GM19193 (cell line): ENCODE results near the gene DYNLT1.

Source experiments
- POLR2A ChIP-seq: IDR thresholded peaks from 4 replicates; pipeline ENCODE4 v1.6.1; 2011; ENCODE audit not compliant: insufficient read depth, insufficient read length; ENCODE audit errors: extremely low read depth

Gene DYNLT1

DNA sequence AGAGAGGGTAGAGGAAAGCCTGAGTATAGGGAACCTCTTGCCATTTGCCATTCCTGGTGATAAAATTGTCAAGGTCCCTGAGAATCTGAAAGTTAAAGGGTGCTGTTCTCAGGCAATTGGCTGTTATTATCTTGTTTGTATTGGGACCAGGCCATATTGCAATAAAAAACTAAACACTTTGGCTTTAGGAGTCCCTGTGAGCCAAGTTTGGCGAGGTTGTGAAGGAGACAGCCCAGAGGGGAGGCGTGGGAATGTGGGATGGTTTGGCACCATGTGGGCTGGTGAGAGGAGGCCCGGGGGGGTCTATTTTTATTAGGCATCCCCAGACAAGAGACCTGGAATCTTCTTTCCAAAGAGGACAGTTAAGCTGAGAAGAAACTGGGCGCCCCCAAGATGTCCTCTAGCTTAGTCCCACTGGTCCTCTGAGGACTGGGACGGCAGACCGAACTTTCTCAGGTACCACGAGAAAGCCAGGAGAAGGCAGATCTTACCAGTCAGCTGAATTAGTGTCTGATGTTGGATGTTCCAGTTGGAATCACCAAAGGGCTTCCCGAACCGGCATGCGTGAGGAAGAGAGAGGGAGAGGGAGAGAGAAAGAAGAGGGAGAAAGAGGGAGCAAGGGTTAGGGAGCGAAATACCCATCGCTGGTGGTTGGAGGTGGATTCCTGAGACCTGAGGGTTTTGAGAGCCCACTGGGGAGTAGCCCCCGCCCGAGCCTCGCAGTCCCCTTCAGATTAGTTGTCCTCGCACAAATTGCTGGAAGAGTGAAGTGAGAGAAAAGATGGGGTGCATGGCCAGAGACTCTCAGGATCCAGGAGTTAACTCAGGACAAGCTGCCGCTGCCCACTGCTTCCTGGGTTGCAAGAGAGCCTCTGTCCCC lies 24.4 kb downstream of the DYNLT1 start:
- TF ChIP-seq POLR2A = no peak

- no peak for TF ChIP-seq POLR2A
These were observed 32.8 kb downstream of the DYNLT1 start for GRCh38 chr6:158611541-158612370.

- TF ChIP-seq POLR2A = no peak
These were observed 33.5 kb downstream of the DYNLT1 start for GRCh38 chr6:158611039-158611438.

GRCh38 chr6:158610319-158610968 lies 34.1 kb downstream of the DYNLT1 start:
- no peak for TF ChIP-seq POLR2A

DNA sequence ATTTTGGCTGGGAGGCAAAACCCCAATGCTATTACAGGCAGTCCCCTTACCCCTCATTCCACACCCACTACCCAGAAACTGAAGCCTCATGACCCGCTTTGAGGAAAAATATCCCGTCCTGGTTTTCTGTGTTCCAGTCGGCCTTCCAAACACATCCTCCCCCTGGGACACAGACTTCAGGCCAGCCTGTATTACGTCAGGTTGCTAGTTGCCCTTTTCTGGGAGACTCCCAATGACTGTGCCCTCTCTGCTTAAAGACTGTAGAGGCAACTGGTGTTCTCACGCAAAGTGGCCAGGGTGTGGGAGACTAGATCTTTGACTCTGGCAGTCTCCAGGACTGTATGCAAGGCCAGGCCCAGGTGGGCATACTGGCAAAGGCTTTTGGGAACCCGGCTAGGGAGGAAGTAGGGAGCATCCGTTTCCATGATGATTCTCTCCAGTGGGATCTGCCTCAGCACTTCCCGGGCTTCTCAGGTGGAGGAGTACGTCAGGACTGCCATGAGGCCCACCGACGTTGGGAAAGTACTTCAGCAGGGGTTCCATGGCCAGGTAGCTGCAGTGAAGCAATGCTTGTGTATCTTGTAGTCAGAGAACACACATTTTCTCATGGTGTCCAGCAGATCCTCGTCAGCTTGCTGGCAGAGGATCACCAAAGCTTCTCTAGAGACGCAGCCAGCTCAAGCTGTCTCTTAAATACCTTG lies 34.9 kb downstream of the DYNLT1 start:
- TF ChIP-seq POLR2A = no peak

DNA sequence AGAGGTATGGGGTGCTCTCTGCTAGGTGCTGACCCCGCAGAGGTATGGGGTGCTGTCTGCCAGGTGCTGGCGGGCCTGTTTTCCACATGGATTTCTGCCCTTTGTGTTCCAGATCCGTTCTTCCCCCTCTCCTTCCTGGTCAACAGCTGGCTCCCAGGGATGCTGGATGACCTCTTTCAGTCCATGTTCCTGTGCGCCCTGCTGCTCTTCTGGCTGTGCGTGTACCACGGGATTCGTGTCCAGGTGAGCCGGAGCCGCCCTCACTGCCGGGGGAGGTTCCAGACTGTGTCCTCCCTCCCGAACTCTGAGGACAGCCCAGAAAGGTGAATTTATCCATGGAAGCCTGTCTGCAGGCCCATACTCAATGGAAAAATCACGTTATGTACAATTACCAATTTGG lies 36.3 kb downstream of the DYNLT1 start:
- TF ChIP-seq POLR2A = no peak

- TF ChIP-seq POLR2A = no peak
These were observed 37.0 kb downstream of the DYNLT1 start for GRCh38 chr6:158607411-158608170.

- TF ChIP-seq POLR2A = no peak
These were observed 37.6 kb downstream of the DYNLT1 start for GRCh38 chr6:158606935-158607334.

GRCh38 chr6:158605266-158605878 lies 39.2 kb downstream of the DYNLT1 start:
- TF ChIP-seq POLR2A = no peak

DNA sequence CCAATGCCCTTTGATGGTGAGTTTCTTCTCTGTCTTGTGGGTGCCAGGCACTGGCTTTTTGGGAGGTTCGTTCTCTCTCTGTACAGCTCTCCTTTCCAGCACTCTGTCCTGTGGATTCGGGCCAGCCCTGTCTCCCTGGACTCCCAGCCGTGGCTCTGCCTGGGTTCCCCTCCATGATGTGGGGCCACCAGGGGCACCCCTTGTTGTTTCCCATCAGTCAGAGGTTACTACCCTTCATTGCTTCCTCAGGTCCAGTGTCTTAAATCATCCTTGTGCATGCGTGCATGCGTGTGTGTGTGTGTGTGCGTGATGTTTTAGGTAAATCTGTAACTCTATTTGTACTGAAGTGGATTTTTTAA lies 40.5 kb downstream of the DYNLT1 start:
- TF ChIP-seq POLR2A = no peak

GRCh38 chr6:158603261-158604047 lies 41.1 kb downstream of the DYNLT1 start:
- no peak for TF ChIP-seq POLR2A

DNA sequence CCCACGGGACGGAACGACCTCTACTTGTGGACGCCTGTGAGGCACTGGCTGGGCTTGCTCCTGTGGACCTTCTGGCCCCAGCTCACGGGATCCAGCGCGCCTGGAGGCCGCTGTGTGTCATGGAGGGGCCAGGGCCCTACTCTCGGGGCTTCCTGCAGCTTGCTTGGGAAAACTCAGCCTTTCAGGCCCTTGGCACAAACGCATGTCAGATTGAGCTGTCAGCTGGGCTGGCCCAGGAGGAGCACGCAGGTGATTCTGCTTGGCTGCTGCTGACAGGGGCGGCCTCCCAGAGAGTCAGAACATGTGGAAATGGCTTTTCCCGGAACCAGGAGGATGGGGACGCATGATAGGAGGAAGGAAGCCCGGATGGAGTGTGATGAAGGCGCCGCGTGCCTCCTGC lies 44.9 kb downstream of the DYNLT1 start:
- TF ChIP-seq POLR2A = no peak

- TF ChIP-seq POLR2A = no peak
These were observed 47.0 kb downstream of the DYNLT1 start for GRCh38 chr6:158597565-158597964.

DNA sequence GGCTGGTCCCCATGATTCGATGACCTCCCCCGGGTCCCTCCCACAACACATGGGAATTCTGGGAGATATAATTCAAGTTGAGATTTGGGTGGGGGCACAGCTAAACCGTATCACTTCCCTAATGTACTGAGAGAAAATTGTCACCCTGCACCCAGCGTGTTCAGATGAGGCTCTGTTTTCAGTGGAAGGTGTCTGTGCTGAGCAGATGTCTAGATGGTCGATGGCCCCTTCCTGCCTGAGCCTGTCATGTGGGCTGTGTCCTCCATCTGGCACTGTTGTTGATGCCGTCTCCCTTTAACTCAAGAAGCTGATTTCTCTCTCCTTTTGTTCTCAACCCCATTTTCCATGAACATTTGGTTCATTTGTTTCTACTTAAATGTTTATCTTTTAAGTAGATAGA lies 47.7 kb downstream of the DYNLT1 start:
- no peak for TF ChIP-seq POLR2A

- TF ChIP-seq POLR2A = no peak
These were observed 49.3 kb downstream of the DYNLT1 start for GRCh38 chr6:158595223-158595622.
